ENCODE measurements around the gene CCM2L. TPM values are rescaled to one million over a fixed set of nuclear protein-coding genes. Genes with fewer than 3 reads are reported as not detected.

CCM2L gene
- total and polyA plus RNA-seq, 10 of the 15 experiments (the other 5 are each of a cell fraction or from before 2014, with no cell fraction given): not detected

DNA sequence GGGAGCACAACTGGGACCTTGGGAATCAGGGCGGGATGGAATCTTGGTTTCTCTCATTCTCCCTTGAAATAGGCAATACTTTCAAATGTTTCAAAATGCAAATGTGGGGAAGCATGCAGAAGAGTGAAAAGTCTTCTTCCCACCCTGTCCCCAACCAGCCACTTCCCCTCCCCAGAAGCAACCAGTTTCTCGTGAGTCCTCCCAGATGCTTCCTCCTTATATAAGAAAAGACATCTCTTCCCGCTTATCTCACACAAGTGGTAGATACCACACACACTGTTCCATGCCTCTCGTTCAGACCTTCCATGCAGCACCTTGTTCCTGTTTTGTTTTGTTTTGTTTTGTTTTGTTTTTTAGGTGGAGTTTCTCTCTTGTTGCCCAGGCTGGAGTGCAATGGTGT, 67.0 kb downstream of the CCM2L start (continued):
- TF ChIP-seq E2F8 (IDR thresholded peaks at IDR 0.05; ENCODE audit: low read depth, partially characterized antibody): no peak
- TF ChIP-seq, protein P1, sequence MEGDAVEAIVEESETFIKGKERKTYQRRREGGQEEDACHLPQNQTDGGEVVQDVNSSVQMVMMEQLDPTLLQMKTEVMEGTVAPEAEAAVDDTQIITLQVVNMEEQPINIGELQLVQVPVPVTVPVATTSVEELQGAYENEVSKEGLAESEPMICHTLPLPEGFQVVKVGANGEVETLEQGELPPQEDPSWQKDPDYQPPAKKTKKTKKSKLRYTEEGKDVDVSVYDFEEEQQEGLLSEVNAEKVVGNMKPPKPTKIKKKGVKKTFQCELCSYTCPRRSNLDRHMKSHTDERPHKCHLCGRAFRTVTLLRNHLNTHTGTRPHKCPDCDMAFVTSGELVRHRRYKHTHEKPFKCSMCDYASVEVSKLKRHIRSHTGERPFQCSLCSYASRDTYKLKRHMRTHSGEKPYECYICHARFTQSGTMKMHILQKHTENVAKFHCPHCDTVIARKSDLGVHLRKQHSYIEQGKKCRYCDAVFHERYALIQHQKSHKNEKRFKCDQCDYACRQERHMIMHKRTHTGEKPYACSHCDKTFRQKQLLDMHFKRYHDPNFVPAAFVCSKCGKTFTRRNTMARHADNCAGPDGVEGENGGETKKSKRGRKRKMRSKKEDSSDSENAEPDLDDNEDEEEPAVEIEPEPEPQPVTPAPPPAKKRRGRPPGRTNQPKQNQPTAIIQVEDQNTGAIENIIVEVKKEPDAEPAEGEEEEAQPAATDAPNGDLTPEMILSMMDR (IDR thresholded peaks at IDR 0.05 in 2 of 3, conservative IDR thresholded peaks at IDR 0.05 in 1 of 3; ENCODE audit: control insufficient read depth in 2 of 3, extremely low read depth in 1 of 3, insufficient read depth in 1 of 3, low read depth in 3 of 3, low read length in 3 of 3): no peak
- TF ChIP-seq CHD1 (IDR thresholded peaks at IDR 0.05; ENCODE audit: low read depth, low read length): no peak
- no peak for TF ChIP-seq CBFB (IDR thresholded peaks at IDR 0.05; ENCODE audit: low read depth)
- TF ChIP-seq PAX5 (IDR thresholded peaks at IDR 0.05; ENCODE audit: borderline replicate concordance, low read depth, low read length): no peak
- no peak for TF ChIP-seq ZNF207 (IDR thresholded peaks at IDR 0.05; ENCODE audit: borderline replicate concordance)

GRCh38 chr20:32078322-32078721, 68.1 kb downstream of the CCM2L start:
- no peak for FAIRE-seq
- SMC1A ChIA-PET (ENCODE audit: uncharacterized antibody, unreplicated experiment): interaction anchor here (1.0 to 4.5 kb wide), 7 partner anchors 10 to 44 kb away, joined by 3 to 21 read pairs (median 3); no protein-coding TSS in a partner anchor
- RAD21 ChIA-PET (ENCODE audit: unreplicated experiment): interaction anchor here (1.0 to 5.3 kb wide), 3 partner anchors 11 to 43 kb away, joined by 4 to 19 read pairs (median 8); no protein-coding TSS in a partner anchor
- Histone ChIP-seq H3K36me3 (ENCODE audit: control insufficient read depth in 2 of 2, insufficient read depth in 2 of 2, low read length in 1 of 2) (no peaks in the 10 kb centered on the region), H3K27ac (ENCODE audit: control insufficient read depth, insufficient read depth) (no peak overlapping the region), H2AFZ (ENCODE audit: control insufficient read depth, low read depth, low read length) (no peak overlapping the region), H3K9ac (ENCODE audit: control insufficient read depth, insufficient read depth, low read length) (no peak overlapping the region), H3K4me1 (ENCODE audit: control insufficient read depth, insufficient read depth, low read length) (no peaks in the 10 kb centered on the region), H3K9me3 (replicated peaks; ENCODE audit: control insufficient read depth, insufficient read depth, low read length) (no peaks in the 10 kb centered on the region), H3K4me2 (ENCODE audit: control insufficient read depth, insufficient read depth) (no peak overlapping the region), H3K79me2 (ENCODE audit: control insufficient read depth, insufficient read depth, low read length) (no peaks in the 10 kb centered on the region), H3K4me3 (no peak overlapping the region), H4K20me1 (ENCODE audit: control insufficient read depth, insufficient read depth) (no peaks in the 10 kb centered on the region), H3K27me3 (replicated peaks in 1 of 2; ENCODE audit: control insufficient read depth in 2 of 2, insufficient read depth in 2 of 2, low read length in 1 of 2) (no peaks in the 10 kb centered on the region)
- no peak for DNase-seq (ENCODE audit: low read depth, low spot score)
- no TSS peak for BruUV-seq (replicated peaks)
- intact Hi-C loops (cut with micrococcal nuclease; ENCODE audit: unreplicated experiment) (no loop called here), in situ Hi-C loops (cut with MboI) (no loop called here)
- CTCF ChIA-PET: interaction anchor here (0.7 to 5.6 kb wide), 5 partner anchors 9 to 47 kb away, joined by 3 to 36 read pairs (median 10); no protein-coding TSS in a partner anchor
- POLR2A ChIA-PET: no interaction called here
- no peak for ATAC-seq
- WGBS (ENCODE audit: insufficient coverage, insufficient replicate concordance, low lambda C conversion rate, missing lambda C conversion rate): 78% methylated on average over 5 of the region's 5 CpGs
- no peak for TF ChIP-seq SIX5 (IDR thresholded peaks at IDR 0.05; ENCODE audit: low read depth, low read length, severe bottlenecking)
- TF ChIP-seq LARP7 (IDR thresholded peaks at IDR 0.05): no peak
- no peak for TF ChIP-seq ZNF687 (IDR thresholded peaks at IDR 0.05)
- no peak for TF ChIP-seq NFXL1 (IDR thresholded peaks at IDR 0.05; ENCODE audit: borderline replicate concordance)
- TF ChIP-seq WRNIP1 (IDR thresholded peaks at IDR 0.05; ENCODE audit: borderline replicate concordance, low read depth, low read length): no peak
- TF ChIP-seq ZNF217 (IDR thresholded peaks at IDR 0.05): no peak
- TF ChIP-seq RELA (IDR thresholded peaks at IDR 0.05; ENCODE audit: borderline replicate concordance, partially characterized antibody): no peak
